Glutamatergic neuron (in vitro differentiated cells): ENCODE results near the gene GUCY2C. TPM values are rescaled to one million over a fixed set of nuclear protein-coding genes. Genes with fewer than 3 reads are reported as not detected.

Experiments
- total RNA-seq: library from RNA; stranded (reverse); fragmentation: NEBNext Ultra II Directional; extraction: Animal tissue kit (Norgen Biotek cat#: 25700); gene quantifications from one replicate; pipeline ENCODE4 v1.2.1, GENCODE V29; 2021; ENCODE audit not compliant: unreplicated experiment

The GUCY2C gene
- total RNA-seq, 1 donor from 2014 or later: not detected

Other genes with a start within 250 kb of the GUCY2C start
- gene PLBD1, start 128.7 kb downstream of the GUCY2C start, total RNA-seq: 0.32 TPM
- 54.6 TPM for gene WBP11, start 106.9 kb upstream of the GUCY2C start, total RNA-seq
- gene C12orf60, start 107.1 kb upstream of the GUCY2C start, total RNA-seq: 0.88 TPM
- gene SMCO3, start 117.6 kb upstream of the GUCY2C start, total RNA-seq: not detected
- gene ART4, start 146.9 kb upstream of the GUCY2C start, total RNA-seq: not detected
- gene MGP, start 189.3 kb upstream of the GUCY2C start, total RNA-seq: not detected
- not detected for gene ERP27, start 241.9 kb upstream of the GUCY2C start, total RNA-seq